BE2C (cell line): Measurements from ENCODE around the gene PAEP.
"Not testable (repeated sequence)": the region's sequence is repeated elsewhere in the genome, so short reads cannot be mapped to it uniquely, and the experiment has no call there.

Experiments used
- DNase-seq: peaks from one replicate; pipeline ENCODE4 v3.0.0-alpha.2; 2020
- H3K27me3 ChIP-seq: fragments of 250-450 bp; sonication (Bioruptor Pico); 2 replicates; pipeline ENCODE4 v1.5.1; 2020; ENCODE audit warnings: mild to moderate bottlenecking
- H3K36me3 ChIP-seq: fragments of 250-450 bp; sonication (Bioruptor Pico); 2 replicates; pipeline ENCODE4 v1.5.1; 2020; ENCODE audit warnings: mild to moderate bottlenecking
- H3K4me1 ChIP-seq: fragments of 250-450 bp; sonication (Bioruptor Pico); 2 replicates; pipeline ENCODE4 v1.5.1; 2020
- H3K4me3 ChIP-seq: 2 replicates; pipeline ENCODE4 v1.5.1; 2011; ENCODE audit warnings: low read depth, low read length
- H3K9me3 ChIP-seq: fragments of 250-450 bp; sonication (Bioruptor Pico); 2 replicates; pipeline ENCODE4 v1.5.1; 2020
- CTCF ChIP-seq: IDR thresholded peaks from 2 replicates; pipeline ENCODE4 v1.5.1; 2012; ENCODE audit warnings: mild to moderate bottlenecking, low read depth, low read length

Gene PAEP

GRCh38 chr9:135533113-135533512 lies 28.4 kb upstream of the PAEP start:
- no peak overlapping the region for H3K4me3 ChIP-seq
- H3K9me3 ChIP-seq, result no peaks in the 10 kb centered on the region
- no peak for DNase-seq
- H3K36me3 ChIP-seq, result no peaks in the 10 kb centered on the region
- TF ChIP-seq CTCF, result no peak
- H3K4me1 ChIP-seq, result no peaks in the 10 kb centered on the region
- no peaks in the 10 kb centered on the region for H3K27me3 ChIP-seq

GRCh38 chr9:135533674-135534073 lies 27.9 kb upstream of the PAEP start:
- H3K27me3 ChIP-seq, result no peaks in the 10 kb centered on the region

GRCh38 chr9:135534192-135534711 lies 27.3 kb upstream of the PAEP start:
- not testable (repeated sequence) for H3K4me1 ChIP-seq, DNase-seq

More at GRCh38 chr9:135533674-135534073, 27.9 kb upstream of the PAEP start:
- no peak for TF ChIP-seq CTCF
- Histone ChIP-seq H3K36me3 (no peaks in the 10 kb centered on the region), H3K4me1 (no peaks in the 10 kb centered on the region), H3K9me3 (no peaks in the 10 kb centered on the region), H3K4me3 (no peak overlapping the region)
- no peak for DNase-seq

GRCh38 chr9:135534826-135535225 lies 26.7 kb upstream of the PAEP start:
- not testable (repeated sequence) for H3K9me3 ChIP-seq, H3K27me3 ChIP-seq, H3K36me3 ChIP-seq, H3K4me1 ChIP-seq, DNase-seq, H3K4me3 ChIP-seq

More at GRCh38 chr9:135534192-135534711, 27.3 kb upstream of the PAEP start:
- not testable (repeated sequence) for H3K4me3 ChIP-seq, H3K27me3 ChIP-seq, H3K9me3 ChIP-seq, H3K36me3 ChIP-seq

- H3K4me1 ChIP-seq, H3K27me3 ChIP-seq, H3K36me3 ChIP-seq, H3K4me3 ChIP-seq, DNase-seq, H3K9me3 ChIP-seq: not testable (repeated sequence)
Observed at GRCh38 chr9:135535631-135536030, 25.9 kb upstream of the PAEP start.

- Histone ChIP-seq H3K4me1 (no peaks in the 10 kb centered on the region), H3K27me3 (no peaks in the 10 kb centered on the region), H3K4me3 (no peak overlapping the region), H3K36me3 (no peaks in the 10 kb centered on the region), H3K9me3 (no peaks in the 10 kb centered on the region)
- no peak for TF ChIP-seq CTCF
- no peak for DNase-seq
Observed at GRCh38 chr9:135536216-135536615, 25.3 kb upstream of the PAEP start.

- DNase-seq, result peak; percentile 70
Observed at GRCh38 chr9:135543262-135543894, 18.2 kb upstream of the PAEP start.

GRCh38 chr9:135544981-135545635 lies 16.4 kb upstream of the PAEP start:
- no peak for TF ChIP-seq CTCF
- no peak for DNase-seq
- H3K4me1 ChIP-seq, result peaks cover 5% of the 10 kb centered on the region
- no peaks in the 10 kb centered on the region for H3K27me3 ChIP-seq
- H3K4me3 ChIP-seq, result no peak overlapping the region
- H3K9me3 ChIP-seq, result no peaks in the 10 kb centered on the region
- no peaks in the 10 kb centered on the region for H3K36me3 ChIP-seq

More at GRCh38 chr9:135543262-135543894, 18.2 kb upstream of the PAEP start:
- not testable (repeated sequence) for H3K27me3 ChIP-seq, H3K9me3 ChIP-seq, H3K36me3 ChIP-seq, H3K4me1 ChIP-seq
- H3K4me3 ChIP-seq, result 0 out of 2 replicates have a peak overlapping the region, but pooled peaks have one; percentile 0

GRCh38 chr9:135545646-135546176 lies 15.8 kb upstream of the PAEP start, which contains the start of gene OBP2A:
OBP2A (plus strand) TSS chr9:135546126; CDS start chr9:135546181, 55 bp downstream.
- not testable (repeated sequence) for H3K36me3 ChIP-seq, H3K27me3 ChIP-seq, H3K9me3 ChIP-seq, H3K4me3 ChIP-seq, DNase-seq, H3K4me1 ChIP-seq

- H3K27me3 ChIP-seq, H3K4me1 ChIP-seq, H3K9me3 ChIP-seq, DNase-seq, H3K36me3 ChIP-seq, H3K4me3 ChIP-seq: not testable (repeated sequence)
Observed at GRCh38 chr9:135546792-135547617, 14.6 kb upstream of the PAEP start.
